Loucy (cell line): ENCODE results near the gene HLX.

Source experiments
- H2AFZ ChIP-seq: fragments of 200-600 bp; sonication (generic); 2 replicates; pipeline ENCODE4 v1.6.0; 2016; ENCODE audit warnings: antibody characterized with exemption, mild to moderate bottlenecking, low read length, moderate library complexity
- H3F3A ChIP-seq: fragments of 200-600 bp; 2 replicates; pipeline ENCODE4 v1.6.0; 2016; ENCODE audit warnings: antibody characterized with exemption, low read depth, mild to moderate bottlenecking
- H3K27me3 ChIP-seq: fragments of 200-600 bp; sonication (generic); 2 replicates; pipeline ENCODE4 v1.6.1; 2014; ENCODE audit warnings: low read length, mild to moderate bottlenecking; ENCODE audit not compliant: insufficient read depth, poor library complexity, severe bottlenecking
- H3K36me3 ChIP-seq: fragments of 200-600 bp; sonication (generic); 2 replicates; pipeline ENCODE4 v1.6.1; 2016; ENCODE audit warnings: low read length; ENCODE audit not compliant: insufficient read depth
- H3K4me1 ChIP-seq: fragments of 200-600 bp; sonication (generic); 2 replicates; pipeline ENCODE4 v1.5.1; 2014; ENCODE audit warnings: low read length, mild to moderate bottlenecking; ENCODE audit not compliant: insufficient read depth, poor library complexity, severe bottlenecking
- H3K4me2 ChIP-seq: fragments of 200-600 bp; sonication (generic); 2 replicates; pipeline ENCODE4 v1.6.0; 2014; ENCODE audit warnings: antibody characterized with exemption, low read length, low read depth, mild to moderate bottlenecking; ENCODE audit not compliant: poor library complexity, severe bottlenecking
- H3K4me3 ChIP-seq: fragments of 200-600 bp; sonication (generic); 2 replicates; pipeline ENCODE4 v1.5.1; 2014; ENCODE audit warnings: low read length, mild to moderate bottlenecking, mixed read lengths; ENCODE audit not compliant: poor library complexity, severe bottlenecking
- H3K79me2 ChIP-seq: fragments of 200-600 bp; sonication (generic); 2 replicates; pipeline ENCODE4 v1.6.1; 2014; ENCODE audit warnings: low read length; ENCODE audit not compliant: insufficient read depth
- H3K9ac ChIP-seq: fragments of 200-600 bp; sonication (generic); 2 replicates; pipeline ENCODE4 v1.6.0; 2014; ENCODE audit warnings: mild to moderate bottlenecking, low read depth, low read length, moderate library complexity; ENCODE audit not compliant: poor library complexity, severe bottlenecking
- H3K9me2 ChIP-seq: fragments of 200-600 bp; sonication (generic); replicated peaks from 2 replicates; pipeline ENCODE4 v1.6.1; 2016; ENCODE audit warnings: low read depth, low read length, mixed read lengths
- H3K9me3 ChIP-seq: fragments of 200-600 bp; sonication (generic); 2 replicates; pipeline ENCODE4 v1.6.1; 2014; ENCODE audit warnings: mild to moderate bottlenecking, antibody characterized with exemption, low read length, low read depth; ENCODE audit not compliant: insufficient read depth
- H4K20me1 ChIP-seq: fragments of 200-600 bp; sonication (generic); 2 replicates; pipeline ENCODE4 v1.6.0; 2014; ENCODE audit warnings: antibody characterized with exemption, low read length, mild to moderate bottlenecking; ENCODE audit not compliant: insufficient read depth, poor library complexity, severe bottlenecking
- EZH2phosphoT487 ChIP-seq: fragments of 200-600 bp; IDR thresholded peaks from 2 replicates; pipeline ENCODE4 v1.6.1; 2018; ENCODE audit warnings: antibody characterized with exemption, mild to moderate bottlenecking, moderate library complexity, borderline replicate concordance
- TF ChIP-seq, protein P1 (sequence below): fragments of 200-600 bp; sonication (generic); conservative IDR thresholded peaks from 2 replicates; pipeline ENCODE4 v1.5.1; 2014; ENCODE audit warnings: mild to moderate bottlenecking, antibody characterized with exemption, low read length

HLX gene

DNA sequence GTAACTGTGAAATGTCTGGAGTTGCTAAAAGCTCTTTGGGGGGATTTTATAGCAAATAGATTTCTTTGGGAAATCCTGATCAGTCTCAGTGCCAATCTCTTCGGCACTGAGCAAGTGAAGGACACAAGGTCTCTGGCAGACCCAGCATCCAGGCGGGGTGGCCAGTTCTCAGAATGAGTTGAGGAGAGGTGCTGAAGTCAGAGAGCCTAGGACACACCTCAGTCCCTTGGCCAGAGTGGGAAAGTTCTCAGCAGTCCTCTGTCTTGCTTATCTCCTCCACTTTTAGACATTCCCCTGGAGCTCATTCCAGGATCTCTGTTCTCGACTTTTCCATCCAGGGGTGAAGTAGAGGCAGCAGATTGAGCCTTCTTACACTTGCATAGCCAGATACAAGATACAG lies 6.7 kb downstream of the HLX start:
- Histone ChIP-seq H2AFZ (no peak overlapping the region), H3K9me2 (no peaks in the 10 kb centered on the region), H4K20me1 (no peaks in the 10 kb centered on the region), H3K36me3 (no peaks in the 10 kb centered on the region), H3K4me2 (no peak overlapping the region), H3K9me3 (no peaks in the 10 kb centered on the region), H3F3A (no peaks in the 10 kb centered on the region), H3K4me3 (no peak overlapping the region), H3K27me3 (peaks cover 12% of the 10 kb centered on the region), H3K9ac (no peak overlapping the region), H3K4me1 (no peaks in the 10 kb centered on the region), H3K79me2 (no peaks in the 10 kb centered on the region)
- TF ChIP-seq, protein P1, sequence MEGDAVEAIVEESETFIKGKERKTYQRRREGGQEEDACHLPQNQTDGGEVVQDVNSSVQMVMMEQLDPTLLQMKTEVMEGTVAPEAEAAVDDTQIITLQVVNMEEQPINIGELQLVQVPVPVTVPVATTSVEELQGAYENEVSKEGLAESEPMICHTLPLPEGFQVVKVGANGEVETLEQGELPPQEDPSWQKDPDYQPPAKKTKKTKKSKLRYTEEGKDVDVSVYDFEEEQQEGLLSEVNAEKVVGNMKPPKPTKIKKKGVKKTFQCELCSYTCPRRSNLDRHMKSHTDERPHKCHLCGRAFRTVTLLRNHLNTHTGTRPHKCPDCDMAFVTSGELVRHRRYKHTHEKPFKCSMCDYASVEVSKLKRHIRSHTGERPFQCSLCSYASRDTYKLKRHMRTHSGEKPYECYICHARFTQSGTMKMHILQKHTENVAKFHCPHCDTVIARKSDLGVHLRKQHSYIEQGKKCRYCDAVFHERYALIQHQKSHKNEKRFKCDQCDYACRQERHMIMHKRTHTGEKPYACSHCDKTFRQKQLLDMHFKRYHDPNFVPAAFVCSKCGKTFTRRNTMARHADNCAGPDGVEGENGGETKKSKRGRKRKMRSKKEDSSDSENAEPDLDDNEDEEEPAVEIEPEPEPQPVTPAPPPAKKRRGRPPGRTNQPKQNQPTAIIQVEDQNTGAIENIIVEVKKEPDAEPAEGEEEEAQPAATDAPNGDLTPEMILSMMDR: no peak
- TF ChIP-seq EZH2phosphoT487: no peak

DNA sequence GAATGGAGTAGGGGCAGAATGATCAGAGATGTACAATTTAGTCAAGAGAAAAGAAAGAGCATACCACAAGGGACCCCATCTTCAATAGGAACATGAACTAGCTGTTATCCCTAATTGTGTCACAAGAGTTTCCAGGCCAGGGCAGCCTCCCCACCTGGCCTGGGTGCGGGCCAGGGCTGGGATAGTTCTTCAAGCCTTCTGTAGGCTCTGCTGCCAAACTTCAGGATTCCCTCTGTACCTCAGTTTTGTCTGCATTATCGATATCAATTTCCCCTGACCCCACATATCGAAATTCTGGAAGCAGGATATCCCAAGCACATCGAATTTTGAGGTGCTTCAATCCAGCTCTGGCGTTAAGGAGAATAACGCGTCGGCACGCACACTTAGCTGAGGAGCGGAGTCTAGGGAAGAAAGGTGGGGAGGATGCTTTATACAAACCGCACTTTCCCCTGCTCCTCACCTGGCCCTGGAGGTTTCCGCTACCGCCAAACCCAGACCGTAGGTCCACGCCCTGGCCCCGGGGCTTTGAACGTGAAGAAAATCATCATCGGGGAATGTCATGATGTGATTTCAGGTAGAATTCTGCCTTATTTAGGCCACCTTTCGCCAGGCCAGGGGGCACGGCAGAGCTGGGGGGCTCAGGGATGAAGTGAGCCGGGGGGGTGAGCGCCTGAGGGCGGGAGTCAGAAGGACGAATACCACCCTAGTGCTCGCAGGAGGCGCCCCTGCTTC lies 7.4 kb downstream of the HLX start:
- peaks cover 12% of the 10 kb centered on the region for H3K27me3 ChIP-seq
- no peaks in the 10 kb centered on the region for H3K9me2 ChIP-seq
- TF ChIP-seq EZH2phosphoT487: no peak
- TF ChIP-seq, protein P1: no peak
- H3K79me2 ChIP-seq: no peaks in the 10 kb centered on the region
- H3K4me3 ChIP-seq: no peak overlapping the region
- H3K4me2 ChIP-seq: no peak overlapping the region
- no peak overlapping the region for H2AFZ ChIP-seq
- no peaks in the 10 kb centered on the region for H3K36me3 ChIP-seq
- no peaks in the 10 kb centered on the region for H3K4me1 ChIP-seq
- H3K9me3 ChIP-seq: no peaks in the 10 kb centered on the region
- no peak overlapping the region for H3K9ac ChIP-seq
- no peaks in the 10 kb centered on the region for H4K20me1 ChIP-seq
- no peaks in the 10 kb centered on the region for H3F3A ChIP-seq

DNA sequence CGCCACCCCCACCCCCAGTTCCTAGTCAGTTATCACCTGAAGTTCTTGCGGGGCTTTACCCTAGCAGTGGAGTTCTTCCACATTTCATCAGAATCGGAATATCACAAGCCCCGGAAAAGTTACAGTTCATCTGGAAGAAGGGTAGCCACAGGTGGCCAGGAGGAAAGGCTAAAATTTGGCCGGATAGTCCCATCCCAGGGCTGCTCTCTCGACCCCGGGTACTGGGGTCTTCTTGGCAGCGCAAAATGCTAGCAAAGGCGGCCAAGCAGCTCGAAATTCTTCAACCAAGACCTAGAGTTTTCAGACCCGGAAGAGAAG lies 7.9 kb downstream of the HLX start:
- H3K79me2 ChIP-seq: no peaks in the 10 kb centered on the region

More for the DNA sequence above, 7.9 kb downstream of the HLX start:
- Histone ChIP-seq H4K20me1 (no peaks in the 10 kb centered on the region), H3K4me3 (no peak overlapping the region), H3K4me1 (no peaks in the 10 kb centered on the region), H3K4me2 (no peak overlapping the region), H3F3A (no peaks in the 10 kb centered on the region), H3K9me2 (no peaks in the 10 kb centered on the region), H3K36me3 (no peaks in the 10 kb centered on the region), H3K9ac (no peak overlapping the region), H3K9me3 (no peaks in the 10 kb centered on the region), H2AFZ (no peak overlapping the region), H3K27me3 (peaks cover 12% of the 10 kb centered on the region)
- no peak for TF ChIP-seq EZH2phosphoT487
- TF ChIP-seq, protein P1: no peak
